ENCODE data around the gene MDH2.
"Not testable (repeated sequence)": the region's sequence is repeated elsewhere in the genome, so short reads cannot be mapped to it uniquely, and the experiment has no call there.

Gene MDH2

GRCh38 chr7:76056241-76056640, 8.3 kb downstream of the MDH2 start:
- no peak for TF ChIP-seq CTCF (IDR thresholded peaks at IDR 0.05; ENCODE audit: low read depth, low read length)
- no peak for DNase-seq (ENCODE audit: low read depth in 2 of 2)
- H3K4me3 ChIP-seq (replicated peaks in 1 of 2; ENCODE audit: low read depth in 2 of 2, low read length in 2 of 2), result no peak overlapping the region

- H3K4me3 ChIP-seq (replicated peaks in 1 of 2; ENCODE audit: low read depth in 2 of 2, low read length in 2 of 2), result no peak overlapping the region
- no peak for DNase-seq (ENCODE audit: low read depth in 2 of 2)
- TF ChIP-seq CTCF (IDR thresholded peaks at IDR 0.05; ENCODE audit: low read depth, low read length), result no peak
These were observed 9.4 kb downstream of the MDH2 start for GRCh38 chr7:76057103-76057812.

GRCh38 chr7:76057813-76058145, 9.9 kb downstream of the MDH2 start:
- no peak for DNase-seq (ENCODE audit: low read depth in 2 of 2)
- no peak for TF ChIP-seq CTCF (IDR thresholded peaks at IDR 0.05; ENCODE audit: low read depth, low read length)
- H3K4me3 ChIP-seq (replicated peaks in 1 of 2; ENCODE audit: low read depth in 2 of 2, low read length in 2 of 2), result no peak overlapping the region

- DNase-seq (ENCODE audit: low read depth in 2 of 2); H3K4me3 ChIP-seq (replicated peaks in 1 of 2; ENCODE audit: low read depth in 2 of 2, low read length in 2 of 2): not testable (repeated sequence)
These were observed 10.8 kb downstream of the MDH2 start for GRCh38 chr7:76058745-76059144.

GRCh38 chr7:76060842-76061241, 12.9 kb downstream of the MDH2 start:
- TF ChIP-seq CTCF (IDR thresholded peaks at IDR 0.05; ENCODE audit: low read depth, low read length), result no peak
- no peak overlapping the region for H3K4me3 ChIP-seq (replicated peaks in 1 of 2; ENCODE audit: low read depth in 2 of 2, low read length in 2 of 2)
- no peak for DNase-seq (ENCODE audit: low read depth in 2 of 2)

- H3K4me3 ChIP-seq (replicated peaks in 1 of 2; ENCODE audit: low read depth in 2 of 2, low read length in 2 of 2), result no peak overlapping the region
- TF ChIP-seq CTCF (IDR thresholded peaks at IDR 0.05; ENCODE audit: low read depth, low read length), result no peak
- DNase-seq (ENCODE audit: low read depth in 2 of 2), result no peak
These were observed 14.3 kb downstream of the MDH2 start for GRCh38 chr7:76062254-76062653.

- DNase-seq (ENCODE audit: low read depth in 2 of 2), result no peak
- no peak for TF ChIP-seq CTCF (IDR thresholded peaks at IDR 0.05; ENCODE audit: low read depth, low read length)
- H3K4me3 ChIP-seq (replicated peaks in 1 of 2; ENCODE audit: low read depth in 2 of 2, low read length in 2 of 2), result no peak overlapping the region
These were observed 15.2 kb downstream of the MDH2 start for GRCh38 chr7:76063114-76063513.
